A549 treated with dexamethasone at 1 μM for 4 hours (cell line): Measurements from ENCODE around the gene ZNF70. TPM values are rescaled to one million over a fixed set of nuclear protein-coding genes. Genes with fewer than 3 reads are reported as not detected.

ENCODE experiments used
- total RNA-seq: library from RNA; stranded (reverse); fragments of 200-300 nt; extraction: Qiagen RNA extraction; gene quantifications from 5 replicates; pipeline ENCODE4 v1.2.3, GENCODE V29; 2022

Gene ZNF70
- total RNA-seq, result 1.1 to 1.5 TPM (median 1.3 TPM) in 5 replicates

DNA sequence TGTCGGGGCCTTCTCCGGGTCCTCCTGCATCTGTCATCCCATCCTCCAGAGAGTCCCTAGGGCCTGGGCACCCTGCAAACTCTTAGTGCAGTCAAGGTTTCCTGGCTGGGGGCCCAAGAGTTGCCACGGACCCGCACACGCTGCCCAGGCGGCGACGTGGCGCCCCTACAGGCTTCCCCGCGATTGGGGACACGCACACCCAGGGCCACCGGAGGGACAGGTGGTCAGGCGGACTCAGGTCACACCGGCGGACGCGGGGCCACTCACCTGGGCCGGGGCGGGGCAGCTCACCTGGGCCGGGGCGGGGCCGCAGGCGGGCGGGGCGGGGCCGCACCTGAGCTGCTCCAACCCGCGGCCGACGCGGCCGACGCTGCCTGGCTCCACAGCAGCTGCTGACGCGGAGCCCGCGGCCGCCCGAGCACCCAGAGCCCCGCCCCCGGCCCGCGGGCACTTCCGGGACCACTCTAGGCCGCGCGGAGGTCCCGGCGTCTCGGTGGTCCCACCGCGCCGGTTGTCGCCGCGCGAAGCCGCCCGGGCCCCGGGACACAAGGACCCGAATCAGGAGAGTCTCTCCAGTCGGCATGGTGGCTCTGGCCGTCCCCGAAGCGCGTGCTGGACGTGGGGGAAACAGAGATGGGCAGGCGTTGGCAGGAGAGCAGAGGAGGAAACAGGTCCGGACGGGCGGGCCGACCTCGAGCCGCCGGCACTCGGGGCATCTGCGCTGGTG, at the start of gene ZNF70:
TSS of gene ZNF70 (minus strand) at position 399 of the 727 bp plus-strand sequence. CDS start 5,972 bp downstream, outside the sequence.

DNA sequence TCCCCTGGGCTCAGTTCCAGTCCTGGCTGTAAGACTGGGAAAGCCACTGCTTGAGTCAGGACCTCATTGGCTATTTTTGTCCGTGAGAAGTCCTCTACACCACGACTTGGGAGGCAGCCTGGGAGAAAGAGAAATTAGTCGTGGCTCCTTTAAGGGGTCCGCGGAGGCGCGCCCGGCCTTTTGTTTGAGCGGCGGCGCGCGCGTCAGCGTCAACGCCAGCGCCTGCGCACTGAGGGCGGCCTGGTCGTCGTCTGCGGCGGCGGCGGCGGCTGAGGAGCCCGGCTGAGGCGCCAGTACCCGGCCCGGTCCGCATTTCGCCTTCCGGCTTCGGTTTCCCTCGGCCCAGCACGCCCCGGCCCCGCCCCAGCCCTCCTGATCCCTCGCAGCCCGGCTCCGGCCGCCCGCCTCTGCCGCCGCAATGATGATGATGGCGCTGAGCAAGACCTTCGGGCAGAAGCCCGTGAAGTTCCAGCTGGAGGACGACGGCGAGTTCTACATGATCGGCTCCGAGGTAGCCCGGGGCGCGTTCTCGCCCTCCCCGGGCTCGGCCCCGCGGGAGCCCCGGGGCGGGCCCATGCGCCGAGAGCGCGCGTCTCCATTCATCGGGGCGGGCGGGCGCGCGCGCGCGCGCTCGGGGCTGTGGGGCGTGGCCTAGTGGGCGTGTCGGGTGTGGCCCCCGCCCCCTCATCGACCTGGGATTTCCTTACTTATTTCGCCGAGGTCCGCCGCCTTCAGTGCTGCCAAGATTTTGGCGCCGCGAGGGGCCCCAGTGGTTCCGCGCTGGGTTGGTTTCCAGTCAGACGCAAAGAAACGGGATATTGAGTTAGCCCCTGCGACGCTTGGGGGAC, 36.1 kb upstream of the ZNF70 start, which contains the start of gene SMARCB1:
TSS of gene SMARCB1 (plus strand) at position 215 of the 848 bp plus-strand sequence. CDS start at position 419, 204 bp downstream.

DNA sequence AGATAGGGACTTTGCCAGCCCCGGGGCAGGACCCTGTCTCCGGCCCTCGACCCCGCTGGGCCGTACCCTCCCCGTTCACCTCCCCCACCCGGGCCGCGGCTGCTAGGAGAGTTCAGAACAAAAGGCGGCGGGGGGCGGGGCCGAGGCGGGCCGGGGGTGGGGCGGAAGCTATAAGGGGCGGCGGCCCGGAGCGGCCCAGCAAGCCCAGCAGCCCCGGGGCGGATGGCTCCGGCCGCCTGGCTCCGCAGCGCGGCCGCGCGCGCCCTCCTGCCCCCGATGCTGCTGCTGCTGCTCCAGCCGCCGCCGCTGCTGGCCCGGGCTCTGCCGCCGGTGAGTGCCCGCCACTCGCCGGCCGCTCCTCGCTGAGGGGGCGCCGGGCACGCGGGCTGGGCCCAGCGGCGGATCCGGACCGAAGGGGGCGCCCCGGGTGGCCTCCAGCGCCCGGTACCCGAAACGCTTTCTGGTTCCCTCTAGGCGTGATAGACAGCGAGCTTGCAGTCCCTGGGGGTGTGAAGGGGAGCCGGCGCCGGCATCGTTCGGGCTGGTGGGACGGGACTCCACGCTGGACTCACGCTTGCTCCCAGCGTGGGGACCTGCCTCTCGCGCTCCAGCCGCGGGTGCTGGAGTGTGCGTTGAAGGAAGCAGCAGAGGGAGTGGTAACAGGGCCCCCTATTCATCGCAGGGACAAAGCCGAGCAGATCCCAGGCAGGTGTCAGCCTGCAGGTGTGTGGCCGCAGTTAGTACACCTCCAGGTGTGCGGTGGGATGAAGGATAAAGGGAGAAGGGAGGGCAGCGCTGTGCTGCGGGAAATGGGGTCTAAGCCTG, 21.9 kb upstream of the ZNF70 start, which contains the start of gene MMP11:
TSS of gene MMP11 (plus strand) at position 201 of the 825 bp plus-strand sequence. CDS start at position 223, 22 bp downstream.

DNA sequence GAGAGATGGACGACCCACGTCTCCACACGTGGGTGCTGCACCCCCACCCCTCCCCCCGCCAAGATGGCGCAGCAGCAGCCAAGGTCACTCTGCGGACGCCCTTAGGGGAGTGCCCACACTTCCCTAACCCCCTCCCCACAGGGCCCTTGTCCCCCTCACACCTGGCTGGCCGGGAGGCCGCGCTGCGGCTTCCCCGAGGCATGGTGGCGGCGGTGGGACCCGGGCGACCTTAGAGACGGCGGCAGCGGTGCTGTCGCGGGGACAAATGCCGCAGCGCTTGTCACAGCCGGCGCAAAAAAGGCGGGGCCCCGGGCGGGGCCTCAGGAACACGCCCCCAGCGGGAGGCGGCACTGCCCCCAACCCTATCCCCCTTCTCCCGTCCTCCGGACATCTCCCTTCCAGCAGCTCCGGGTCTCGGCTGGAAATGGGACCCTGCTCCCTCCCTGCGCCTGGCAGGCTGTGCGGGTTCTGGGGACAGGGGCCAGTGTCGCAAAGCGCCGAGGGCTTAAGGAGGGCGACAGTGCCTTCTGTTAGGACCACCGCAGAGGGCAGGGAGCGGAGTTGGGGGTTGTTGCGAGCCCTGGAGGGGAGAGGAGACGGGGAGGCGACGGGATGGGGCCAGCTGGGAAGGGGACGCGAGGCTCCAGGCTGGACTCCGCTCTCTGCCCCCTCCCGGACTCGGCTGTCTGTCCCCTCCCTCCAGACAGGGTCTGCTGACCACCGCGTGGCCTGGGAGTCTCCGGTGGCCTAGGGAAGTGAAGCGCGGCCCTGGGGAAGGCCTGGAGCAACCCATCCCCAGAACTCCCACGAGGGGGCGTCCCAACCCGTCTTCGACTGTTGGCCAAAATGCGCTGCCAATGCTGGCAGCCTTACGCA, 17.0 kb upstream of the ZNF70 start, which contains the start of gene CHCHD10:
TSS of gene CHCHD10 (minus strand) at position 300 of the 876 bp plus-strand sequence. CDS start at position 202, 98 bp downstream.

DNA sequence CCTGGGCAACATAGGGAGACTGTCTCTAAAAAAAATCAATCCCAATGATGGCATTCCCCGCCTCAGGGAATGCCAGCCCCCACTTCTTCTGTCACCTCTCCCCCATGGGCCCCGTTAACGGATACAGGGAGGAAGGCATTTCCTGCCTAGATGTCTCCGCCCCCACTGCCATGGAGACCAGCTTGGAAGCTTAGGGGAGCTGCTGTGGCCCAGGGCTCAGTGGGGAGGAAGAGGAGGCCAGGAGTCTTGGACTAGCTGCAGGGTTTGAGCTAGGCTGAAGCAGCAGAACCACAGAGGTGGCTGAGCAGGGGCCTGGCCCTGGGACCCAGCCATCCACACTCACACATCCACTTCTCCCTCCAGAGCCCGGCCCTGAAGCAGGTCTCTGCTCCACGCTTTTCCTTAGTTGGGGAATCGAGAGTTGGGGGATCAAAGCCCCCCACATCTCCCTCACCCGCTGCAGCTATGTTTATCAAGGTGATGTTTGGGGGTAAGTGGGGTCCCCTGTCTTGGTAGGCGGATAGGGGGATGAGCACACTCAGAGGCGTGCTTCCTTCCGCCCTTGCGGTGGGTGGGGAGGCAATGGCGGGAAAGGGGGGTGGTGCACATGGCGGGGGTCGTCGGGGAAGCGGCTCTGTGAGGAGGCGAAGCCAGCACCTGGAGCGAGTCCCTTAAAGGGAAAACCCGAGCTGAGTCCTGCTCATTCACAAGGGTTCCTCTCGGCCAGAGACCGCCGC, 12.1 kb upstream of the ZNF70 start, which contains the start of gene C22orf15:
TSS of gene C22orf15 (plus strand) at position 149 of the 737 bp plus-strand sequence. CDS start at position 466, 317 bp downstream.

DNA sequence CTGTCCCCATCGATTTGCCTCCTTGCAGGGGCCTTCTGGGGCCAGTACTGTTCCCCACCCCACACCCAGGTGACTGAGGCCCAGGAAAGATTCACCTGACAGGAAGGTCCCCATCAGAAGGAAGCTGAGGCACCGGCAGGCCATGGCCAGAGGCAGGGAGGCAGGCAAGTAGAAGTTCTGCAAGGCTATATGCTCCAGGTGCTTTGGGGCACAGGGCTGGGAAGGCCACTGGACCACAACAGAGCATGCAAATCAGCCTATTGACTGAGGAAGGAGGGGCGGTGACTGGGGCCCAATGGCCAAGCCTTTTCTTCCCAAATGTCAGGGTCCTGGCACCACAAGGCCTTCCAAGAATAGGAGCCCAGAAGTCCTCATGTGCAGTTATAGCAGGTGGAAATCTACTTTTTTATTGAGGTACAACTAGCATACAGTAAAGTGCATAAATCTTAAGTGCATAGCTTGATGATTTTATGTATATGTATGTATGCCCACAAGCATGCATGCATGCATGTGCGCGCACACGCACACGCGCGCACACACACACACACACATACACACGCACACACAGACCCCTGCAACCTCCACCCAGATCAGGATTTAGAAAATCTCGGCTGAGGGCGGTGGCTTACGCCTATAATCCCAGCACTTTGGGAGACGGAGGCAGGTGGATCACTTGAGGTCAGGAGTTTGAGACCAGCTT, 3.5 kb upstream of the ZNF70 start, which contains the start of gene VPREB3:
TSS of gene VPREB3 (minus strand) at position 206 of the 700 bp plus-strand sequence. CDS start at position 144, 62 bp downstream.

DNA sequence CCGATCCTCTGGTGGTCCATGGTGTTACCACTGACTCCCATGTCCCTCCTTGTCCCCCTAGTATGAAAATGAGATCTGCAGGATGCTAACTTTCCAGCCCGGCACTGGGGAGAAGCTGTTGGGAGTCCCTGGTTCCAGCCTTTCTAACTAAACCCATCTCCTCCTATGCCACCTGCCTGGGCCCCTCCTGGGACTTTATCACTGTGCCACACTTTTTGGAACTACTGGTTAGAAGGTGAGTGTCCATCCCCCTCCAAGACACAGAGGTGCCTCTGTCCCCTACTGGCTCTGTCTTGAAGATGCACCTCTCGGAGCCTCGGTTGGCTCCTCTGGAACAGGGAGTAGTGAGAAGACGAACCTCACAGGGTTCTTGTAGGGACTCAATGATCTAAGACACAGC, 60.2 kb downstream of the ZNF70 start, which contains the start of gene RGL4:
TSS of gene RGL4 (plus strand) at position 301 of the 400 bp plus-strand sequence. CDS start 1,018 bp downstream, outside the sequence.

Other genes with a start within 250 kb of the ZNF70 start
- not detected in 5 replicates for gene IGLL1, start 170.8 kb downstream of the ZNF70 start, total RNA-seq
- 0.11 to 0.41 TPM (median 0.12 TPM) in 4 of 5 replicates, not detected in the other for gene DRICH1, start 118.8 kb downstream of the ZNF70 start, total RNA-seq
- not detected in 5 replicates for gene RGL4, start 60.1 kb downstream of the ZNF70 start, total RNA-seq
- 0.33 to 1.2 TPM (median 0.80 TPM) in 5 replicates for gene VPREB3, start 3.3 kb upstream of the ZNF70 start, total RNA-seq
- gene C22orf15, start 11.9 kb upstream of the ZNF70 start, total RNA-seq, result not detected in 5 replicates
- 92.9 to 197 TPM (median 166 TPM) in 5 replicates for gene CHCHD10, start 16.9 kb upstream of the ZNF70 start, total RNA-seq
- 0.13 to 0.24 TPM (median 0.15 TPM) in 5 replicates for gene MMP11, start 21.7 kb upstream of the ZNF70 start, total RNA-seq
- 49.6 to 56.0 TPM (median 54.7 TPM) in 5 replicates for gene SMARCB1, start 35.9 kb upstream of the ZNF70 start, total RNA-seq
- gene DERL3, start 87.9 kb upstream of the ZNF70 start, total RNA-seq, result 0.35 to 0.88 TPM (median 0.74 TPM) in 5 replicates
- 7.9 to 11.3 TPM (median 10.2 TPM) in 5 replicates for gene SLC2A11, start 106.8 kb upstream of the ZNF70 start, total RNA-seq
- gene MIF, start 143.3 kb upstream of the ZNF70 start, total RNA-seq, result 512 to 892 TPM (median 860 TPM) in 5 replicates
- 0.16 to 0.35 TPM (median 0.26 TPM) in 5 replicates for gene GSTT2B, start 210.1 kb upstream of the ZNF70 start, total RNA-seq
- 1.4 to 2.3 TPM (median 1.6 TPM) in 5 replicates for gene DDTL, start 215.8 kb upstream of the ZNF70 start, total RNA-seq
- 107 to 148 TPM (median 134 TPM) in 5 replicates for gene DDT, start 223.3 kb upstream of the ZNF70 start, total RNA-seq
- not detected in 5 replicates for gene GSTT2, start 229.0 kb upstream of the ZNF70 start, total RNA-seq